HT1080 (cell line): ENCODE results near the gene TIMP2. TPM values are rescaled to one million over a fixed set of nuclear protein-coding genes. Genes with fewer than 3 reads are reported as not detected.
"Not testable (repeated sequence)": the region's sequence is repeated elsewhere in the genome, so short reads cannot be mapped to it uniquely, and the experiment has no call there.

Experiments used
- DNase-seq: peaks from one replicate; pipeline ENCODE4 v3.0.0-alpha.2; 2015; ENCODE audit warnings: low read depth
- total RNA-seq: library from RNA; depleted of rRNA; stranded (reverse); fragments of >200 nt; shearing (Covaris generic); gene quantifications from 2 replicates; pipeline ENCODE4 v1.2.3, GENCODE V29; 2014

The TIMP2 gene
- total RNA-seq, 1 experiment from 2014 or later = 119 TPM

DNA sequence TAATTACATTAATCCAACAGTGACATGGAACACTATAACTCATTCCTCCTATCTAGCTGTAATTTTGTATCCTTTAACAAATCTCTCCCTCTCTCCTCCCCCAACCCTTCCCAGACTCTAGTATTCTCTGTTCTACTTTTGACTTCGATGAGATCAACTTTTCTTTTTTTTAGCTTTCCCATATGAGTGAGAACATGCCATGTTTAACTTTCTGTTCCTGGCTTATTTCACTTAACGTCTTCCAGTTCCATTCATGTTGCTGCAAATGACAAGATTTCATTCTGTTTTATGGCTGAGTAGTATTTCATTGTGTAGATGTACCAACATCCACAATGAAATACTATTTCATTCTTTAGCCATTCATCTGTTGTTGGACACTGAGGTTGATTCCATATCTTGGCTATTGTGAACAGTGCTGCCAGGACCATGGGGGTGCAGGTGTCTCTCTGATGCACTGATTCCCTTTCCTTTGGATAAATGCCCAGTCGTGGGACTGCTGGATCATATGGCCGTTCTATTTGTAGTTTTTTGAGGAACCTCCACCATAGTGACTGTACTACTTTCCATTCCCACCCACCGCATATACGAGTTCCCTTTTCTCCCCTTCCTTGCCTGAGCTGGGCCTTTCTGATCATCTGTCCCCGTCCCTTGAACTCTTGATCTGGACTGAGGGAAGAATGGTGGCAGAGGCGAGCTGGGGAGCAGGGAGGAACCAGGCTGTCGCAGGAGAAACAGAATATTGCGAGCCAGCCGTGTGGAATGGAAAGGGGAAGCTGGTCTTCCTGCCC, 14.5 kb downstream of the TIMP2 start:
- DNase-seq = no peak

- DNase-seq = no peak
Measured at GRCh38 chr17:78908426-78908825, 16.8 kb downstream of the TIMP2 start.

DNA sequence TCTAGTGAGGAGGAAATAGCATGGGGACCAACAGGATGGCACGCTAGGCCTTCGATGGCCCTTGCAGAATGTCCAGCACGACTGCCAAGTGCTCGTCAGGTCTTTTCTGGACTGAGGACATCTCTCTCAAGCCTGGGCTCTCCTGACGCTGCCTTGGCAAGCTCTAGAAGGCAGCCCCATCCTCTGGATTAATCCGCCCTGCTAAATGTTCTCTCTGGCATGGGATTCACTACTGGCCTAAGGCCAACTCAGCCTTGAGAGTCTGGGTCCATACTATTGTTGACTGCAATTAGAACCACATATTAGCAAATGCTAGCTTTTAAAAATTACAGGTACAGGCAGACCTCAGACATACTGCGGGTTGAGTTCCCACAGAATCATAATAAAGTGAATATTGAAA, 19.6 kb downstream of the TIMP2 start:
- no peak for DNase-seq

GRCh38 chr17:78905116-78905515, 20.1 kb downstream of the TIMP2 start:
- DNase-seq = no peak

GRCh38 chr17:78904371-78904770, 20.8 kb downstream of the TIMP2 start:
- no peak for DNase-seq

GRCh38 chr17:78903101-78903779, 21.9 kb downstream of the TIMP2 start, which contains the start of gene CEP295NL:
TSS of gene CEP295NL (minus strand) at chr17:78903201. CDS start at chr17:78901828, 1,373 bp downstream.
- no peak for DNase-seq

DNA sequence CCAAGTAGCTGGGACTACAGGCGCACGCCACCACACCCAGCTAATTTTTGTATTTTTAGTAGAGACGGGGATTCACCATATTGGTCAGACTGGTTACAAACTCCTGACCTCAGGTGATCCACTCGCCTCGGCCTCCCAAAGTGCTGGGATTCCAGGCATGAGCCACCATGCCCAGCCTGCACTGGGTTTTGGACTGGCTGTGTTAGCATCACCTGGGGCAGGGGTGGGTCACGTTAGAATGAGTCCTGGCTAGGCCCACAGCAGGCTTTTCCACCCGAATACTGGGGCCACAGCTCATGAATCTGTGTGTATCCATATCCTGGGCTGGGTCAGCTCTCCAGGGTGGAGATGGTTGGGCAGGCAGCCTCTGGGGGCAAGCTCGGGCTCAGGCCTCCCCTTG, 23.0 kb downstream of the TIMP2 start:
- not testable (repeated sequence) for DNase-seq

DNA sequence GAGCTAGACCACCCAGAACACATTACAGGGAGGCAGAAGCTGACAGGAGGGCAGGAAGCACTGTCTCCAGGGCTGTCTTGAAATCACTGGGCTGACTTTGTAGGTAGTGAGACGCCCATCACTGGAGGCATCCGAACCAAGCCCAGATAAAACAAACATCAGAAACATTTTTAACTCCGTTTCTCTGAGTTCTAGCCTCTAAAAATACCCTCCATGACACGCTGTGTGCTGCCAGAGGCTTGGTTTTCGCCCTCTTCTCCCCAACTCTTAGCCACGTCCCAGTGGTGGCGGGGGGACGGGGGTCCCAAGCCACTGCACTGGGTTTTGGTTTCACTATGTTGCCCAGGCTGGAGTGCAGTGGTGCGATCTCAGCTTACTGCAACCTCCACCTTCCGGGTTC, 23.4 kb downstream of the TIMP2 start:
- no peak for DNase-seq

DNA sequence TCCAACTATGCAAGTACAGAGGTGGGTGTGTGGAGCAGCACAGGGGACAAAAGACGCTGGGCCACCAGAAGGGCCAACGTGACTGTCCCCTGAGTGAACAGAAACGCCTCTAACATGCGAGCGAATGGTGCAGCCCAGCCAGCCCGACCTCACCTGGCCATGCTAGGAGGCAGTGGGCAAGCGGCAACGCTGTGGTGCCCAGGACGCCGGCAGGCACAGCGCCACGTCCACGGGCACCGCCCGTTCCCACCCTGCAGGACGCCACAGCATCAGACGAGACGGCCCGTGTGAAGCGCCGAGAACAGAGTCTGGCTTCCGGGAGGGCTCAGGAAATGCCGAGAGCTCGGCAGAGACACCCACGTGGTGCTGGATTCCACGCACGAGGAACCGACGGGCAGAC, 24.4 kb downstream of the TIMP2 start:
- DNase-seq = no peak

GRCh38 chr17:78899361-78900260, 25.6 kb downstream of the TIMP2 start:
- DNase-seq = no peak

DNA sequence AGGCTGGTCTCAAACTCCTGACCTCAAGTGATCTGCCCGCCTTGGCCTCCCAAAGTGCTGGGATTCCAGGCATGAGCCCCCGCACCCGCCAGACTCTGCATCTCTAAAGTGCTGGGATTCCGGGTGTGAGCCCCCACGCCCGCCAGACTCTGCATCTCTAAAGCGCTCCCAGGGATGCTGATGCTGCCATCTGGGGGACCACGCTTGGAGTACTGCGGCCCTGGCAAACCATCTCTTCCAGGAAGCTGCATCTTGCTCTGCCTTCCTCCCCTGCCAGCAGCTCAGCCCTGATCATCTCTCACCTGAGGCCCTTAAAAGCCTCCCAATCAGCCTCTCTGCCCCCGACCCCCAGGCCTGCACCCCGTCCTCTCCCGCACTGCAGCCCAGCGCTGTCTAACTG, 26.2 kb downstream of the TIMP2 start:
- DNase-seq = no peak

- no peak for DNase-seq
Measured at GRCh38 chr17:78898075-78898836, 26.9 kb downstream of the TIMP2 start.

DNA sequence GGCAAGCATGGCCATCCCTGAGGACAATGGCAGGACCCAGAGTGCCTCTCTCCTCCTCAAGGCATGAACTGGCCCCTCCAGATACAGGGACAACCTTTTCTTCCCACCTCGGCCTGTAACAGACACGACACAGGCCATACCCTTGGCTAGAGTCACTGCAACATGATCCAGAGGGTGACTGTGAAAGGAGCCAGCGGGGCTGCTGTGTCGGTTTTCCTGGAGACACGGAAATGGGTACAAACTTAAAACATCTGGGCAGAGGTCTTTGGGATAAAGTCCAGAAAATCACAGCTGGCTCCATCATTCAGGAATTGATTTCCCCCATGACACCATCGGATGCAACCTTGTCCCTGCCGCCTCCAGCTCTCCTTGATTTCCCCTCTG, 27.5 kb downstream of the TIMP2 start:
- DNase-seq = no peak

DNA sequence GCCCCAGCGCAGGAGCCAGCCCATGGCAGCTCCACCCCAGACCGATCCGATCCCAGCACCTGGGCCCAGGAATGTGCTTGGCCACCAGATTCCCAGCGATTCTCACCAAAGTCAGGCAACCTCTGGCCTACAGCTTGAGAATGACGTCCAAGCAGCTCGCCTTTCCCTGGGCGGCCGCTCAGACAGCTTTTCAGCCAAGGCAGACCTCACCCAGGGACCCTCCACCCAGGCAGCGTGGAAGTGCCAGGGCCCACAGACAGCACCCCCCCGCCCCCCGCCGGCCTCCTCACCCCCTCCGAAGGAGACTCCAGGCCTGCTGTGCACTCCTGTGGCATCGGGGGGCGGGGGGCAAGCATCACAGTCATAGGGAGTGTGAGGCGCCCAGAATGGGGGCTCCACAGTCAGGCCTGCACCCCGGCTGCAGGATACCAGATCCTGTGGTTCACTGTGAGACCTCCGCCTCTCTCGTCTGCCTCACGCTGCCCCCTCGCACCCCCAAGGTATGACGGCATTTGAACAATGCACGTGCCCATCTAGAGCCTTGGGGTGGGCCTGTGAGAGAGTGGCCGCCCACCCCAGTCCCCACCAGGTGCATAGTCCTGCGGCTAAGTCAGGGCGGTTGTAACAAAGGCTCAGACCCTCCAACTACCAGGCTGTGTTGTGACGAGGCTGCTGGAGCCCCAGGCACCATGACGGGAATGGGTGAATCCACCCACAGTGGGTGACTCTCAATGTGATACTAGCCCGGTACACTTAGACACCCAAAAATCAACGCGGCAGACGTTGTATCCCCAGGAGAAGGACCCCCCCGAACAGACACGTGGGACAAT, 28.1 kb downstream of the TIMP2 start:
- DNase-seq = no peak

- DNase-seq = no peak
Measured at GRCh38 chr17:78896091-78896833, 28.9 kb downstream of the TIMP2 start.

- no peak for DNase-seq
Measured at GRCh38 chr17:78895322-78895721, 29.9 kb downstream of the TIMP2 start.

DNA sequence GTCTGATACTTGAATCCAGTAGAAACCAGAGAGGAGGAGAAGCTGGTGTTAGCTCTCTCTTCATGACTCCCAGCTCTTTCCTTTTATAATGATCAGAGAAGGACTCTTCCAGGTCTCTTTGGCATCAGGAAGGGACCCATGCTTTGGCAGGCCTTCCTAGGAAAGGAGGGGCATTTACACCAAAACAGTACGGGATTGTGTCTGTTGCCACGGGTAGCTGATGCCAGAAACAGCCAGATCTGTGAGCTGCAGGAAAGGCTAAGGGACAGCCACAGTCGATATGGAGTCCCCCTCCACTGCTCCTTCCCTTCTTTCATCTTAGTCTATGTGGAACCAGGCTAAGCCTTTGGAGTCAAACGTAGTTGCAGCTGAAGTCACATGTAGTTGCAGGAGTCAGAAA, 31.5 kb downstream of the TIMP2 start:
- DNase-seq = no peak

- DNase-seq = no peak
Measured at GRCh38 chr17:78892936-78893379, 32.2 kb downstream of the TIMP2 start.

DNA sequence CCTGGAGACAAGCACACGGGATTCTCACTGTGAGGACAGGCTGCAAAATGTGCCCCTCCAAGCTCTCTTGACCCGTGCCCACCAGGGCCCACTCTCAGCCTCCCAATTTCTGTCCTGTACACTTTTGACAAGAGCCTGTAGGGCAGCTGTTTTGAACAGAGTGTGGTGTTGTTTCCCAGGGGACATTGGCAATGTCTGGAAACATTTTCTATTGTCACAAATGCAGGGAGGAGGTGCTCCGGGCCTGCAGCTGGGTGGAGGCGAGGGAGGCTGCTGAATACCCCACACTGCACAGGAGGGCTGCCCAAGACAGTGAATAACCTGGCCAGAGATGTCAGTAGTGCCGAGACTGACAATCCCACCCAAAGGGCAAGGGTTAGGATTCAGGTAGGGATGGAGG, 32.7 kb downstream of the TIMP2 start:
- no peak for DNase-seq
